Measurements from ENCODE around the gene PTPRC.

DNA sequence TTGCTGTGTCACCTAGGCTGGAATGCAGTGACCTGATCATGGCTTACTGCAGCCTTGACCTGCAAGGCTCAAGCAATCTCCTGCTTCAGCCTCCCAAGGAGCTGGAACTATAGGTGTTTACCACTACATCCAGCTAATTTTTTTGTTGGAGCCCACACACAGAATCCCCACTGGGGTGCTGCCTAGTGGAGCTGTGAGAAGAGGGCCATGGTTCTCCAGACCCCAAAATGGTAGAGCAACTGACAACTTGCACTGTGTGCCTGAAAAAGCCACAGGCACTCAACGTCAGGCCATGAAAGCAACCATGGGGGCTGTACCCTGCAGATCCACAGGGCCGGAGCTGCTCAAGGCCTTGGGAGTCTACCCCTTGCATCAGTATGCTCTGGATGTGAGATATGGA, 39.1 kb upstream of the PTPRC start:
- TF ChIP-seq EGR1 (IDR thresholded peaks at IDR 0.05) (no peak), TEAD4 (IDR thresholded peaks at IDR 0.05) (no peak), TAF1 (IDR thresholded peaks at IDR 0.05; ENCODE audit: low read depth) (no peak), CREB1 (IDR thresholded peaks at IDR 0.05; ENCODE audit: low read depth) (no peak), RAD21 (IDR thresholded peaks at IDR 0.05; ENCODE audit: low read depth) (no peak), TCF12 (IDR thresholded peaks at IDR 0.05; ENCODE audit: low read depth) (no peak), CEBPB (IDR thresholded peaks at IDR 0.05) (no peak), NFIC (IDR thresholded peaks at IDR 0.05) (no peak), EP300 (IDR thresholded peaks at IDR 0.05; ENCODE audit: borderline replicate concordance) (no peak), YY1 (IDR thresholded peaks at IDR 0.05; ENCODE audit: low read depth) (no peak), FOXM1 (IDR thresholded peaks at IDR 0.05; ENCODE audit: borderline replicate concordance, low read depth) (no peak)
- TF ChIP-seq, protein P1, sequence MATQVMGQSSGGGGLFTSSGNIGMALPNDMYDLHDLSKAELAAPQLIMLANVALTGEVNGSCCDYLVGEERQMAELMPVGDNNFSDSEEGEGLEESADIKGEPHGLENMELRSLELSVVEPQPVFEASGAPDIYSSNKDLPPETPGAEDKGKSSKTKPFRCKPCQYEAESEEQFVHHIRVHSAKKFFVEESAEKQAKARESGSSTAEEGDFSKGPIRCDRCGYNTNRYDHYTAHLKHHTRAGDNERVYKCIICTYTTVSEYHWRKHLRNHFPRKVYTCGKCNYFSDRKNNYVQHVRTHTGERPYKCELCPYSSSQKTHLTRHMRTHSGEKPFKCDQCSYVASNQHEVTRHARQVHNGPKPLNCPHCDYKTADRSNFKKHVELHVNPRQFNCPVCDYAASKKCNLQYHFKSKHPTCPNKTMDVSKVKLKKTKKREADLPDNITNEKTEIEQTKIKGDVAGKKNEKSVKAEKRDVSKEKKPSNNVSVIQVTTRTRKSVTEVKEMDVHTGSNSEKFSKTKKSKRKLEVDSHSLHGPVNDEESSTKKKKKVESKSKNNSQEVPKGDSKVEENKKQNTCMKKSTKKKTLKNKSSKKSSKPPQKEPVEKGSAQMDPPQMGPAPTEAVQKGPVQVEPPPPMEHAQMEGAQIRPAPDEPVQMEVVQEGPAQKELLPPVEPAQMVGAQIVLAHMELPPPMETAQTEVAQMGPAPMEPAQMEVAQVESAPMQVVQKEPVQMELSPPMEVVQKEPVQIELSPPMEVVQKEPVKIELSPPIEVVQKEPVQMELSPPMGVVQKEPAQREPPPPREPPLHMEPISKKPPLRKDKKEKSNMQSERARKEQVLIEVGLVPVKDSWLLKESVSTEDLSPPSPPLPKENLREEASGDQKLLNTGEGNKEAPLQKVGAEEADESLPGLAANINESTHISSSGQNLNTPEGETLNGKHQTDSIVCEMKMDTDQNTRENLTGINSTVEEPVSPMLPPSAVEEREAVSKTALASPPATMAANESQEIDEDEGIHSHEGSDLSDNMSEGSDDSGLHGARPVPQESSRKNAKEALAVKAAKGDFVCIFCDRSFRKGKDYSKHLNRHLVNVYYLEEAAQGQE (IDR thresholded peaks at IDR 0.05; ENCODE audit: low read depth), result no peak
- TF ChIP-seq, protein P2, sequence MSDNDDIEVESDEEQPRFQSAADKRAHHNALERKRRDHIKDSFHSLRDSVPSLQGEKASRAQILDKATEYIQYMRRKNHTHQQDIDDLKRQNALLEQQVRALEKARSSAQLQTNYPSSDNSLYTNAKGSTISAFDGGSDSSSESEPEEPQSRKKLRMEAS (IDR thresholded peaks at IDR 0.05), result no peak
- TF ChIP-seq, protein P3, sequence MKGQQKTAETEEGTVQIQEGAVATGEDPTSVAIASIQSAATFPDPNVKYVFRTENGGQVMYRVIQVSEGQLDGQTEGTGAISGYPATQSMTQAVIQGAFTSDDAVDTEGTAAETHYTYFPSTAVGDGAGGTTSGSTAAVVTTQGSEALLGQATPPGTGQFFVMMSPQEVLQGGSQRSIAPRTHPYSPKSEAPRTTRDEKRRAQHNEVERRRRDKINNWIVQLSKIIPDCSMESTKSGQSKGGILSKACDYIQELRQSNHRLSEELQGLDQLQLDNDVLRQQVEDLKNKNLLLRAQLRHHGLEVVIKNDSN (IDR thresholded peaks at IDR 0.05), result no peak

Measured in Ishikawa (cell line).